Raji (cell line): Measurements from ENCODE around the gene CSRP1.

Experiments used
- POLR2A ChIP-seq: IDR thresholded peaks from 2 replicates; pipeline ENCODE4 v1.6.1; 2011; ENCODE audit warnings: low read depth, low read length, control low read depth; ENCODE audit not compliant: insufficient read depth

Gene CSRP1

DNA sequence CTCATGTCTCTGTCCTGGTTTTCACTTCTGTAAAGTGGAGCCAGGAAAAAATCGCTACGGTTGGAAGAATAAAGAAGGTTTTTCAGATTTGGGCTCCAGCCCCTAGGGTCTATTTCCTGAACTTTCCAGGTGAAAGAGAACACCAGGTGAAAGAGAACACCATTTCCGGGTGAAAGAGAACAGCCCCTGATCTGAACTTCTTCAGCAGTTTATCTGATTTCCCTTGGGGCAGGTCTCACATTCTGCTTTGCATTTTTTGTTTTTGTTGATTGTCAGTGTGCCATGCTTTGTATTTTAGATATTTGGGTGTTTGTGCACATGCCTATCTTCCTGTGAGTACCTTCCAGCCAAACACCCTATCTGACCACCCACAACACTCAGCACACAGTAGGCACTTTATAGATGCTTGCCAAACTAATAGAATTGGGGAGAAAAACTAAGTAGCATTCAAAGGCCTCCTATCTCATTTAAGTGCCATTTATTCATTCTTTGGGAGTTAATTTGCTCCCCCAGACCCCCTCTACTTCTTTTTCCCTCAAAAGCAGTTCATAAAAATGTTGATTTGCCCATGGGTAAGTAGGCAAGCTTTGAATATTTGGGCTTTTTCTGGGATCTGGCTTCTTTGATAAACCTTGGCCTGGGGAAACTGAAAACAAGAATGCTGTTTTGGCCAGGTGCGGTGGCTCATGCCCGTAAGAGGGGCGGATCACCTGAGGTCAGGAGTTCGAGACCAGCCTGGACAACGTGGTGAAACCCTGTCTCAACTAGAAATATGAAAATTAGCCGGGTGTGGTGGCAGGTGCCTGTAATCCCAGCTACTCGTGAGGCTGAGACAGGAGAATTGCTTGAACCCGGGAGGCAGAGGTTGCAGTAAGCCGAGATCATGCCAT, 34.2 kb upstream of the CSRP1 start:
- no peak for TF ChIP-seq POLR2A

DNA sequence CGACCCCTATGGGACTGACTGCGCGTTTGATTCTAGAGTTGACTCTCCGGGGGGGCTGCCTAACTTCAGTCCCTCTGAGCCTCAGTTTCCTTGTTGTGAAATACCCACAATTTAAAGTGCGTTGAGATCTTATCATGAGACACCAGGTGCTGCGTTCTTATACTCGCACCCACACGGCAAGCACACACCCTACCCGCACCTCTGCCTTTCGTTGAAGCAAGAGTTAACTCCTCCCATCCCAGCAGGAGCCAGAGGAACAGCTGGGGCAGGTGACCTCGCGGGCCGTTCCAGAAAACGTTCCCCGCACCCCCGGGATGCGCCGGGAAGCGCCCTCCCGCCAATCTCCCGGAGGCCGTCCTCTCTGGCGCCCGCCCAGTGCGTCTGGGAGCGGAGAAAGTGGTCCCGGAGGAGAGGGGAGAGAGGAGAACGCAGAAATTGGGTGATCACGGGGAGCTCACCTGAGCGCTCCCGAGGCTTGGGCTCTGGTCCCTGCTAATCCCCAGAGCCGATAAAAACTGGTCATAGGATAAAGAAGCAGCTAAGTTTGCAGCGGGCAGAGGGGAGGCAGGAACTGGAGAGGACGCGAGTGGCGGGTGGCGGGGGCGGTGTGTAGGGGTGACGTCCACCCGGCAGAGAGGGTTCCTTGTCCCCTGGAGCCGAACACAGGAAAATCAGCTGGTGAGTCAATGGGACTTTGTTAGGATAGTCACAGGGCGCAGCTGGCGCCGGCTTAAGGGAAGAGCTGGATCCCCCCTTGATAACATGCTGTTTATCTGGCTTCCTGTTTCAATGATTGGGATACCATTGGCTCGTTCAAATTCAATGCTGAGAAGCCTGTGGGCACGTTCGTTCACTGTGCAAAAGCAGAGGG, 32.9 kb upstream of the CSRP1 start:
- TF ChIP-seq POLR2A = no peak

DNA sequence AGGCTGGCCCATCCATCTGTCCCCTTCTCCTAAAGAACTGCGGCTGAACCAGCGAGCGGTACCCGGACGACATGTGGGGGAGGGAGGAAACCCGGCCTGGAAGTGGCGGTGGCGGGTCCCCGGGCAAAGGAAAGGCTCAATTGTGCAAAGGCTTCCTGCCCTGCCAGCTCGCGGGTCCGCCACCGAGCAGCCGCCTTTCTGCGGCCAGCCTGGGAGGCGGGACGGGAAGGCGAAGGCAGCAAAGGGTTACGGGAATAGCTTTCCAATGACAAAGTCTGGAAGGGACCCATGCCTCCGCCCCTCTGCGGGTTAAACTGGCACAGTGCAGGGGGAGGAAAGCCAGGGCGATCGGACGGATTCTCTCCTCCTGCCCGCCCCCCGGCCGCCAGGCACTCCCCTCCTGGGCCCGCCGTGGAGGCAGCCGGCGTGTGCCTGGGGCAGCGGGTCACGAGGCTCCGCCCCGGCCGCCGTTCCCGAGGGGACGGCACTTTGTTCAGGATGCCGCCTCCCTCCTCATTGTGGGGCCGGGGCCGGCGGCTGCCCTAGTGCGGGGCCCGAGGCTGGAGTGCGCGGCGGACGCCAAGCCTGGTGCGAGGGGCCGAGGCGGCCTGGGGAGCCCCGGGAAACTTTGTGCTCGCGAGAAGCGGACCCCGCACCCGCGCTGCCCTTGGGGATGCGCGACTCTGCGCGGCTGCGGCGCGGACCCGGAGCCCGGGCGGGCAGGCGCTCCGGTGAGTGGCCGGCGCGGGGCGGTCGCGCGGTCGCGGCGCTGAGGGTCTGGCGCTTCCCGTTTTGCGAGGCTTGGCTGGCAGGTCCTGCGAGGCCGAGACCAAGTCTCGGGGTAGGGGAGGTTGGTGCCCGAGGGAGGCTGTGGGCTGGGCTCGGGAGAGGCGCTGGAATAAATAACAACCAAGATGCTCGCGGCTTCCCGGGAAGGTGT, 32.0 kb upstream of the CSRP1 start, which contains the start of gene NAV1:
TSS of gene NAV1 (plus strand) at position 516 of the 940 bp plus-strand sequence. CDS start 83,758 bp downstream, outside the sequence.
- TF ChIP-seq POLR2A = no peak

DNA sequence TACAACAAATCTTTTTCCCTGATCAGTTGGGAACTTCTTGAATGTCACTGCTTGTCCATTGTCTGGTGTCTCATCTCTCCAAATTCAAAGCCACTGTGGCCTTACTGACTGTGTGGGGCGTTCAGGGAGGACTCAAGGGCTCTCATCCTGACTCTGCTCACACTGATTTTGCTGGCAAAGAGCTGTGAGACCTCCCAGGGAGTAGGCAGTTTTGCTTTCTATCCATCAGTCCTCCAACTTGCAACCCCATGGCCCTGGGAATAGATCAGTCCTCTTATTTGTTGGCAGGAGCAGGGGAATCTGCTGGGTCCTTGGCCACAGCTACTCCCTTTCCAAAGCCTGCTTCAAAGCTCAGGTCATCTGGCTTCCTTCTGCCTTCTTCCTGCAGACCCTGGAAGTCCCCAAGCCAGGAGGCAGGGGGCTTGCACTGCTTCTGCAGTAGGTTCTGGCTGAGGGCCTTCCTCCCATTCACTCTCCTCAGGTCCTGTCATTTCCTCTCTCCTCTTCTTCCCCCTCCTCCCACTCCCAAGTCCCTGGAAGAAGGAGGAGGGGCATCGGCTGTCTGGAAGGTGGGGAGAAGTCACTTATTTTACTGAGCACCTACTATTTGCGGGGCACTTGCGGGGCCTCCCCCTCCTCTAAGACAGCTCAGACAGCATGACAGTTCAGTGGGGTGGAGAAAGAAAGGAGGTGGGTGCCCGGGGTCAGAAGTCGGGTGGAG, 31.1 kb upstream of the CSRP1 start:
- TF ChIP-seq POLR2A = no peak

DNA sequence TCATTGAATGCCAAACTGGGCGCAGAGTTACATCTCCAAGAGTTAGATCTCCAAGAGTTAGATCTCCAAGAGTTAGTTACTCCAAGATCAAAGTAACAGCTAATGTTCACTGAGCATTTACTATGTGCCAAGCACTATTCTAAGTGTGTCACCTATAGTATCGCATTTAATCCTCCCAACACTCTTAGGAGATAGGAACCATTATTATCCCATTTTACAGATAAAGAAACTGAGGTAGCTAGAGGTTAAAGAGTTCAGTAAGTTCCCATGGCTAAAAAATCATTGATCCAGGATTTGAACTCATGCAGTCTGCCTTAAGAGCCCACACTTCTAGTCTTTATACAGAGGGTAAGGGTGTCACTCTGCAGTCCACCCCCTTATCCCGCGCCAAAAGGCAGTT, 30.5 kb upstream of the CSRP1 start:
- no peak for TF ChIP-seq POLR2A

DNA sequence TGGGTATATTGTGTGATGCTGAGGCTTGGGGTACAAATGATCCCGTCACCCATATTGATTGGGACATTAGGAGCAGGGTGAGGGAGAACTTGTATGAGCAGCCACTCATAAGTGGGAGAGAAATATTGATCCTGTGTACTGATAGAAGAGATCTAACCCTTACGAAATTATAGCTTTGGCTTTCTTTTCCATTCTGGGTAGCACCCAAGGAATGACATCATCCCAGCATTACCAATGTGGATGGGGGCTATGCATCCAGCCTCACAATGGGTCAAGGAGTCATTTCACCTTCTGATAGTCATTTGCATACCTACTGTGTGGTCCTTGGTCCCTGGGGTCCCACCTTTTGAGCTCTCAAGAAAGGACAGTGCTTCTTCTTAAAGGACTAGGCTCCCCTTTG, 30.1 kb upstream of the CSRP1 start:
- TF ChIP-seq POLR2A = no peak

DNA sequence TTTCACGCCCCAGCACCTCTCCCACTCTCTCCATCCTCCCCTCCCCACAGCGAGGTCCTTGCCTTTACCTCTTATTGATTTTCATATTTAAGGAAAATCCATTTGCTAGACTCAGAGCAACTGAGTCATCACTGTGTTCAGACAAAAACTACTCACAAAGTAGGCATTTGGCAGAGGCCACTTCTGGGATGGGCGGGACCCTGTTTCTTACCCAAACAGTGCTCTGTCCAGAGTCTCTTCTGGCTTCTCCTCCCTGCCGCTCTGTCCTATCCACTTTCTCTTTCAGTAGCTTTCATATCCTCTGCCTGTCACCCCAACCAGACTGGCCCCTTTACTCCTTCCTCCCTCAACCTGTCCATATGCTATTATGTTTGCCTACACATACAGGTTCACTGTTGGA, 29.6 kb upstream of the CSRP1 start:
- no peak for TF ChIP-seq POLR2A

DNA sequence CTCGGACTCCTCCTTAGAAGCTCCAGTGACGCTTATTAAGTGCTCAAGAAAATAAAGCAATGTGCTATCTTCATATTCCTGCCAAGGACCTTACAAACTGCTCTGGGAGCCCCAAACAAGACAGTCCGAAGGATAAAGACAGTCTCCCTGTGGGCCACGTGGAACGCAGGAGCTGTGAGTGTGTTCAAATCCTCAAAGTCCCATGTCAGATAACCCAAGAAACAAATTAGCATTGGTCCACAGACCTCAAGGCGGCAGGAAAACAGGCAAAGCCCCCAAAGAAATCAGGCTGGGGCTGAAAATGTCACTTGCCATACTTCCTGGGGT, 29.0 kb upstream of the CSRP1 start:
- no peak for TF ChIP-seq POLR2A

DNA sequence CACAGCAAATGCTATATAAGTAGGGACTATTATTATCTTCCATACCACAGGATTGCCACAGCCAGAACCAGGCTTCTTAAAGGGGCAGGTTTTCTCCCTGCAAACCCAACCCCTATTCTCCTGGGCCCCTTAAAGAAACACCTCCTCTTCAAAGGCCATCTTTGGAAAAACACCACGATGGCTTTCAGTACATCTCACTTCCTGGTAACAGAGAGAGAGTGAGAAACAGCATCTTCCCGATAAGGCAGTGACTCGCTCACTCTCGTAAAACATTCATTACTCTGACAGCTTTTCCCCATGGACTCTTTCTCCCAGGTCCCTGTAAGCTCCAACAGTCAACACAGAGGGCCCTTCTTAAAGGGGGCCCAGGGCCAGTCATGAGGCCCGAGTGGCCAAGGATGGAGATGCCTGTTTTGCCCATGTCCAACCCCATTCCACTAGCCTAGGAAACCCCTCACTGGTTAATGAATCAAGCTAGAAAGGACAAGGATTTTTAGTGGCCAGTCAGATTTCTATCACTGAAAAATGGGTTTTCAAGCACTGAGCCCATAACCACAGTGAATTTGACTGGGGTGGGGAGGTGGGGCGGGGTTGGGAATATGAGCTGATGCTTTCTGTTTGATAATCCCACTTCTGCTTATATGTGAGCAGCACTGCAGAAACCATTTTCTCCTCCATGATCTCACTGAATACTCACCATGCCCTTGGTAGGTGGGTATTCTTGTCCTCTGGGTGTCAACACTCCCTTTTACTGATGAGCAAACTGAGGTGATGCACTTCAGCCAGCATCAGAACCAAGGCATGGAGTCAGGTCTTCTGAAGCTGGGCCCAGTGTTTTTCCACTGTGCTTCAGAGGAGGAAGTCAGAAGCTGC, 28.4 kb upstream of the CSRP1 start:
- no peak for TF ChIP-seq POLR2A

DNA sequence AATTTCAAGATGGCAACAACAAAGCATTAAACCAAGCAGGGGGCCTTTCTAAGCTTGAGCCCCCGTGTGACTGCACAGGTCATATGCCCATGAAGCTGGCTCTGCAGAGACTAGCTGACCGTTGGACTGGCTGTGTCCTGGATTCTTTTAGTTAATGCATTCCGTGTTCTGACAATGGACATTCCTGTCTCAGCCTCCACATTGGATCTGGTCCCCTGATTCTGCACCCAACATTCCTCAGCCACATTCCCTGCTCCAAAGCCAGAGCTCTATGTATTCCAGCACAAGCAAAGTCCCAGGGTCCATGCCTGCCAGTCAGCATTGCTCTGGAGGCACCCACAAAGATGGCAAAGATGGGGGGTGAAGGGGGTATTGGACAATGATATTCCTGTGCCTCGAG, 26.9 kb upstream of the CSRP1 start:
- TF ChIP-seq POLR2A = no peak

DNA sequence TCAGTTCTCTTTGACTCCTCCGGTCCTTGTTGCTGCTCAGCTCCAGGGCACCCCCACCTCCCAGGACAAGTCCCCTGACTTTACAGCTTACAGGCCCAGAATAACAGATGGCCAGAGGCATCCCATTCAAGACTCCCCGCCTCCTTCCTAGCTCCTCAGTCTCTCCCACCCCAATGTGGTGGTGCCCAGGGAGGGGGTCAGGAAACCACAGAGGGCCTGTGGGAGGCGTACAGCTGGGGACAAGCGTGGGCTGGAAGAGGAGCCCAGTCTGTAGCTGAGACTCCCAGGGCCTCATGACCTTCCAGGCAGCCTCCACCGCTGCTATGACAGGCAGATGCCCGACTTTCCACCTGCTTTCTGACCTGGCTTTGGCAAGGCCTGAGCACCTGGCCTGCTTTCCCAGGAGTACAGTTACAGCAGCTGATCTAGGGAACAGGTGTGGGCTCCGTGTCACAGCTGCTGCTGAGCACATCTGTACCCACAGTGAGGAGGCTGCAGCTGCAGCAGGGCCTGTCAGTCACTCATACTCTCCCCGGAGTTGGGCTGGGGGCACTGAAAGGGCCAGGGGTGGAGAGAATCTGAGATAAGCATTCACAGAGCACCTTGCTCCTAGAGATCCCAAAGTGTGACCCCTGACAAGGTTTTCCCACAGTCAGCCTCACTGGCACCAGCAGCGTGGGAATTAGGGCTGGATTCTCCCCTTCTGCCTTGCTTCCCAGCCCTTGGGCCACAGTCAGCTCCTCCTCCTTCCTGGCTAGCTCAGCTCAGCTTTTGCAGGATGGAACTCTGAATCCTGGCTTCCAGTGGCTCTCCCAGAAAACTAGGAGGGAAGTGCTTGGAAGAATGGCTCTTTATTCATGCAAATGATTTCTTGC, 24.9 kb upstream of the CSRP1 start:
- TF ChIP-seq POLR2A = no peak

DNA sequence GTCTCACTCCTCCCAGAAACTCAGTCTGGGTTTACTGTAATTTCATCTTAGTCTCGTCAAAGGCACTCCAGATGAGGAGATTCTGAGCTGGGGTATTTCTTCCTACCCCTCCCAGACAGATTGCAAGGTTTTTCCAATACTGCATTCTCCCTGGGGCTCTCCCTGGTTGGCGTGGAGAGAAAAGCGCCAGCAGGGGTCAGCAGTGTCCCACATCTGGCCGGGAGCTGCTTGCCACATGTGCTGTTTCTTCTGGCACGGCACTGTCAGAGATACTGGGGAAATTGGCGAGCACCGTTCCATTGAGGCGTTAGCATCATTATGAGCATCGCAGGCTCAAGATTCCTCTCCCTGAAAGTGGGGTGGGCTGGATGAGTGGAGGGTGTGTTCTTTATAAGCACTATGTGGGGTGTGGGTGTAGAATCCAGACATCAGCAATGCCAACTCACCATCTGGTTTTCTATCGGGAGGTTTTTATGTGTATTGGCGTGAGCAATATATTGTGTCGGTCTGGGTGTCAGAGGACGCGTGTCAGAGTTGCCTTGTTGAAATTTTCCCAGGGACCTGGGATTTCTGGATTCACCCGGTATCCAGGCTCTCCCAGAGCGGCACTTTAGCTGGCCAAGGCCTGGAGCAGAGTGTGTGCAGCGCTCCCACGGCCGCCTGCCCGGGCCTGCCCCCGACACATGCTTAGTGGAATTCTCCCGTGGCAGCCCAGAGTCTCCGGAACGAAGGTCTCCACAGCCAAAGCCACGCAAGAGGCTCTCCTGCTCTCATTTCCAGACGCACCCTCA, 24.0 kb upstream of the CSRP1 start:
- no peak for TF ChIP-seq POLR2A

DNA sequence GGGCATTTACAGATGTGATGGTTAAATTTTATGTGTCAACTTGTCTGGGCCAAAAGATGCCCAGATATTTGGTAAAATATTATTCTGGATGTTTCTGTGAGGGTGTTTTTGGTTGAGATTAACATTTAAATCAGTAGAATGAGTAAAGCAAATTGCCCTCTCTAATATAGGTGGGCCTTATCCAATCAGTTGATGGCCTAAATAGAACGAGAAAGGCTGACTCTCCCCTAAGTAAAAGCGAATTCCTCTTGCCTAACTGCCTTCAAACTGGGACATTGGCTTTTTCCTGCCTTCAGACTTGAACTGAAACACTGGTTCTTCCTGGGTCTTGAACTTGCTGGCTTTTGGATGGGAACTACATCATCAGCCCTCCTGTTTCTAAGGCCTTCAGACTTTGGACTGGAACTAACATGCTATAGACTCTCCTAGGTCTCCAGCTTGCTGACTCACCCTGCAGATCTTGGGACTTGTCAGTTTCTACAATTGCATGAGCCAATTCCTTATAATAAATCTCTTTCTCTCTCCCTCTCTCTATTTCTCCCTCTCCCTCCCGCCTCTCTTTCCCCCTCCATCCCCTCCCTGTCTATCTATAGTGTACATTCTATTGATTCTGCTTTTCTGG, 21.8 kb upstream of the CSRP1 start:
- no peak for TF ChIP-seq POLR2A
